ENCODE results near the gene KCNN4.

GRCh38 chr19:43780706-43781525, at the start of gene KCNN4:
- TF ChIP-seq EZH2phosphoT487 (IDR thresholded peaks at IDR 0.05) (no peak), EZH2 (IDR thresholded peaks at IDR 0.05) (no peak)

All from neural progenitor cell (in vitro differentiated cells).